Cardiac septum (tissue), 1 donor: ENCODE data around the gene RBFOX1. TPM values are rescaled to one million over a fixed set of nuclear protein-coding genes. Genes with fewer than 3 reads are reported as not detected.

ENCODE experiments used
- DNase-seq: peaks from one replicate; pipeline ENCODE4 v3.0.0-alpha.2; 2020; ENCODE audit warnings: low spot score
- intact Hi-C: fragments of 100-400 bp; cut with DNase I; formaldehyde crosslinking; loops from one replicate; pipeline ENCODE4 v1.14.0; 2022
- total RNA-seq: library from RNA; stranded (reverse); fragmentation: NEBNext Ultra II Directional; extraction: Animal tissue kit (Norgen Biotek cat#: 25700); gene quantifications from one replicate; pipeline ENCODE4 v1.2.1, GENCODE V29; 2021
- donor health status: DM: no; HTN: no; CAD: no.

RBFOX1 gene
- total RNA-seq, 1 donor from 2014 or later = 27.1 TPM

- DNase-seq = no peak
- intact Hi-C loops = no loop called here
These were observed 66.7 kb downstream of the RBFOX1 start for GRCh38 chr16:7399296-7399695.

GRCh38 chr16:7400117-7400890, 67.7 kb downstream of the RBFOX1 start:
- no peak for DNase-seq
- intact Hi-C loops = loop anchor here (10.0 kb wide), 1 partner anchor 214 kb away; no protein-coding TSS in a partner anchor

GRCh38 chr16:7404217-7404616, 71.6 kb downstream of the RBFOX1 start:
- intact Hi-C loops = loop anchor here (10.0 kb wide), 1 partner anchor 211 kb away; no protein-coding TSS in a partner anchor
- no peak for DNase-seq

- intact Hi-C loops = loop anchor here (10.0 kb wide), 1 partner anchor 210 kb away; no protein-coding TSS in a partner anchor
These were observed 72.5 kb downstream of the RBFOX1 start for GRCh38 chr16:7405166-7405565.

GRCh38 chr16:7408700-7409365, 76.2 kb downstream of the RBFOX1 start:
- DNase-seq = no peak
- intact Hi-C loops = loop anchor here (10.0 kb wide), 1 partner anchor 206 kb away; no protein-coding TSS in a partner anchor

More at GRCh38 chr16:7405166-7405565, 72.5 kb downstream of the RBFOX1 start:
- no peak for DNase-seq

- DNase-seq = no peak
- intact Hi-C loops = no loop called here
These were observed 86.8 kb downstream of the RBFOX1 start for GRCh38 chr16:7419441-7419840.

- DNase-seq = no peak
- intact Hi-C loops = no loop called here
These were observed 87.4 kb downstream of the RBFOX1 start for GRCh38 chr16:7420079-7420478.

- intact Hi-C loops = no loop called here
These were observed 88.2 kb downstream of the RBFOX1 start for GRCh38 chr16:7420843-7421242.

GRCh38 chr16:7421578-7421977, 88.9 kb downstream of the RBFOX1 start:
- intact Hi-C loops = no loop called here
- DNase-seq = no peak

More at GRCh38 chr16:7420843-7421242, 88.2 kb downstream of the RBFOX1 start:
- DNase-seq = no peak

- intact Hi-C loops = no loop called here
- DNase-seq = no peak
These were observed 89.6 kb downstream of the RBFOX1 start for GRCh38 chr16:7422036-7422888.

GRCh38 chr16:7423434-7424044, 90.9 kb downstream of the RBFOX1 start:
- intact Hi-C loops = no loop called here

GRCh38 chr16:7426161-7426560, 93.5 kb downstream of the RBFOX1 start:
- intact Hi-C loops = no loop called here

More at GRCh38 chr16:7423434-7424044, 90.9 kb downstream of the RBFOX1 start:
- no peak for DNase-seq

GRCh38 chr16:7431723-7432122, 99.1 kb downstream of the RBFOX1 start:
- intact Hi-C loops = no loop called here

More at GRCh38 chr16:7426161-7426560, 93.5 kb downstream of the RBFOX1 start:
- no peak for DNase-seq

GRCh38 chr16:7436306-7436705, 103.7 kb downstream of the RBFOX1 start:
- DNase-seq = no peak
- intact Hi-C loops = no loop called here

More at GRCh38 chr16:7431723-7432122, 99.1 kb downstream of the RBFOX1 start:
- no peak for DNase-seq

GRCh38 chr16:7437135-7437804, 104.6 kb downstream of the RBFOX1 start:
- no peak for DNase-seq
- intact Hi-C loops = no loop called here

GRCh38 chr16:7437843-7438242, 105.2 kb downstream of the RBFOX1 start:
- intact Hi-C loops = no loop called here
- DNase-seq = no peak

- intact Hi-C loops = no loop called here
- DNase-seq = no peak
These were observed 106.0 kb downstream of the RBFOX1 start for GRCh38 chr16:7438601-7439000.

GRCh38 chr16:7439518-7439917, 106.9 kb downstream of the RBFOX1 start:
- intact Hi-C loops = no loop called here
- no peak for DNase-seq
